ENCODE measurements around the gene STOML1. TPM values are rescaled to one million over a fixed set of nuclear protein-coding genes. Genes with fewer than 3 reads are reported as not detected.

The STOML1 gene
- total RNA-seq, 2 experiments from 2014 or later: 8.0 to 8.9 TPM

- ChIA-PET CTCF (ENCODE audit: unreplicated experiment) (no interaction called here), POLR2A (no interaction called here)
- BruUV-seq (replicated peaks): no TSS peak
- intact Hi-C loops (cut with micrococcal nuclease; ENCODE audit: unreplicated experiment): no loop called here
- Histone ChIP-seq H3K27ac (ENCODE audit: low read depth, low read length, poor library complexity, severe bottlenecking) (no peak overlapping the region), H3K4me2 (ENCODE audit: low read length) (no peak overlapping the region), H3K4me3 (ENCODE audit: low read depth, low read length, poor library complexity, severe bottlenecking) (no peak overlapping the region), H3K4me1 (ENCODE audit: insufficient read depth, low read length, poor library complexity, severe bottlenecking) (peaks cover 22% of the 10 kb centered on the region), H3K9me3 (ENCODE audit: low read length) (no peaks in the 10 kb centered on the region), H3K79me2 (ENCODE audit: insufficient read depth, low read depth, low read length) (no peaks in the 10 kb centered on the region), H3K9me2 (ENCODE audit: insufficient read depth, low read length) (no peaks in the 10 kb centered on the region), H2AFZ (ENCODE audit: low read length) (no peak overlapping the region), H3K36me3 (ENCODE audit: insufficient read depth, low read length) (no peaks in the 10 kb centered on the region), H4K20me1 (ENCODE audit: insufficient read depth, low read length) (no peaks in the 10 kb centered on the region)
- TF ChIP-seq CTCF (conservative IDR thresholded peaks at IDR 0.05; ENCODE audit: low read length) (no peak), EZH2phosphoT487 (IDR thresholded peaks at IDR 0.05; ENCODE audit: borderline replicate concordance, low read depth, low read length) (no peak)
- DNase-seq (ENCODE audit: low spot score): no peak
Observed at GRCh38 chr15:73957276-73957675, 34.8 kb downstream of the STOML1 start.

GRCh38 chr15:73956743-73957135 is 35.4 kb downstream of the STOML1 start:
- no TSS peak for BruUV-seq (replicated peaks)
- ChIA-PET CTCF (ENCODE audit: unreplicated experiment) (no interaction called here), POLR2A (no interaction called here)
- no peak overlapping the region for H3K27ac ChIP-seq (ENCODE audit: low read depth, low read length, poor library complexity, severe bottlenecking)
- H3K36me3 ChIP-seq (ENCODE audit: insufficient read depth, low read length): no peaks in the 10 kb centered on the region
- no peak for DNase-seq (ENCODE audit: low spot score)
- no peaks in the 10 kb centered on the region for H3K9me3 ChIP-seq (ENCODE audit: low read length)
- no peaks in the 10 kb centered on the region for H3K79me2 ChIP-seq (ENCODE audit: insufficient read depth, low read depth, low read length)
- no peak overlapping the region for H3K4me2 ChIP-seq (ENCODE audit: low read length)
- intact Hi-C loops (cut with micrococcal nuclease; ENCODE audit: unreplicated experiment): no loop called here
- no peak overlapping the region for H2AFZ ChIP-seq (ENCODE audit: low read length)
- TF ChIP-seq EZH2phosphoT487 (IDR thresholded peaks at IDR 0.05; ENCODE audit: borderline replicate concordance, low read depth, low read length) (no peak), CTCF (conservative IDR thresholded peaks at IDR 0.05; ENCODE audit: low read length) (no peak)
- no peak overlapping the region for H3K4me3 ChIP-seq (ENCODE audit: low read depth, low read length, poor library complexity, severe bottlenecking)
- H3K9me2 ChIP-seq (ENCODE audit: insufficient read depth, low read length): no peaks in the 10 kb centered on the region
- H3K4me1 ChIP-seq (ENCODE audit: insufficient read depth, low read length, poor library complexity, severe bottlenecking): peaks cover 22% of the 10 kb centered on the region
- H4K20me1 ChIP-seq (ENCODE audit: insufficient read depth, low read length): no peaks in the 10 kb centered on the region

- H3K4me2 ChIP-seq (ENCODE audit: low read length): no peak overlapping the region
- intact Hi-C loops (cut with micrococcal nuclease; ENCODE audit: unreplicated experiment): no loop called here
- no peaks in the 10 kb centered on the region for H4K20me1 ChIP-seq (ENCODE audit: insufficient read depth, low read length)
- H3K4me1 ChIP-seq (ENCODE audit: insufficient read depth, low read length, poor library complexity, severe bottlenecking): peaks cover 22% of the 10 kb centered on the region
- TF ChIP-seq CTCF (conservative IDR thresholded peaks at IDR 0.05; ENCODE audit: low read length): no peak
- TF ChIP-seq EZH2phosphoT487 (IDR thresholded peaks at IDR 0.05; ENCODE audit: borderline replicate concordance, low read depth, low read length): no peak
- H2AFZ ChIP-seq (ENCODE audit: low read length): no peak overlapping the region
- H3K4me3 ChIP-seq (ENCODE audit: low read depth, low read length, poor library complexity, severe bottlenecking): no peak overlapping the region
- no peaks in the 10 kb centered on the region for H3K9me3 ChIP-seq (ENCODE audit: low read length)
- H3K79me2 ChIP-seq (ENCODE audit: insufficient read depth, low read depth, low read length): no peaks in the 10 kb centered on the region
- DNase-seq (ENCODE audit: low spot score): no peak
- H3K27ac ChIP-seq (ENCODE audit: low read depth, low read length, poor library complexity, severe bottlenecking): no peak overlapping the region
- H3K9me2 ChIP-seq (ENCODE audit: insufficient read depth, low read length): no peaks in the 10 kb centered on the region
- ChIA-PET CTCF (ENCODE audit: unreplicated experiment) (no interaction called here), POLR2A (no interaction called here)
- no TSS peak for BruUV-seq (replicated peaks)
- no peaks in the 10 kb centered on the region for H3K36me3 ChIP-seq (ENCODE audit: insufficient read depth, low read length)
Observed at GRCh38 chr15:73955861-73956742, 36.0 kb downstream of the STOML1 start.

All from OCI-LY7 (cell line).